Endothelial cell (in vitro differentiated cells): Measurements from ENCODE around the gene ZP4. TPM values are rescaled to one million over a fixed set of nuclear protein-coding genes. Genes with fewer than 3 reads are reported as not detected.

Experiments used
- DNase-seq: peaks from one replicate; pipeline ENCODE4 v3.0.0; 2021; ENCODE audit warnings: low spot score
- H3K27ac Mint-ChIP-seq: one replicate; pipeline ENCODE4 v1.8.0; 2021; ENCODE audit warnings: mixed read lengths, inconsistent platforms; ENCODE audit not compliant: unreplicated experiment
- H3K27me3 Mint-ChIP-seq: one replicate; pipeline ENCODE4 v1.8.0; 2021; ENCODE audit warnings: mild to moderate bottlenecking, moderate library complexity, mixed read lengths, inconsistent platforms; ENCODE audit not compliant: unreplicated experiment
- H3K36me3 Mint-ChIP-seq: one replicate; pipeline ENCODE4 v1.8.0; 2021; ENCODE audit warnings: mild to moderate bottlenecking, low read depth, mixed read lengths, inconsistent platforms; ENCODE audit not compliant: unreplicated experiment
- H3K4me1 Mint-ChIP-seq: one replicate; pipeline ENCODE4 v1.8.0; 2021; ENCODE audit warnings: mild to moderate bottlenecking, mixed read lengths, inconsistent platforms; ENCODE audit not compliant: unreplicated experiment
- H3K4me3 Mint-ChIP-seq: one replicate; pipeline ENCODE4 v1.8.0; 2021; ENCODE audit warnings: mild to moderate bottlenecking, mixed read lengths, inconsistent platforms; ENCODE audit not compliant: unreplicated experiment
- H3K9me3 Mint-ChIP-seq: one replicate; pipeline ENCODE4 v1.8.0; 2021; ENCODE audit warnings: mixed read lengths, inconsistent platforms; ENCODE audit not compliant: unreplicated experiment
- total RNA-seq: library from RNA; stranded (reverse); fragmentation: NEBNext Ultra II Directional; extraction: Animal tissue kit (Norgen Biotek cat#: 25700); gene quantifications from one replicate; pipeline ENCODE4 v1.2.1, GENCODE V29; 2021; ENCODE audit not compliant: unreplicated experiment
- TF ChIP-seq, protein P1 (sequence below): fragments of 200-600 bp; sonication (generic); IDR thresholded peaks from one replicate; pipeline ENCODE4 v1.5.0; 2021; ENCODE audit warnings: antibody characterized with exemption; ENCODE audit not compliant: unreplicated experiment

Gene ZP4
- total RNA-seq, 1 donor from 2014 or later: not detected

DNA sequence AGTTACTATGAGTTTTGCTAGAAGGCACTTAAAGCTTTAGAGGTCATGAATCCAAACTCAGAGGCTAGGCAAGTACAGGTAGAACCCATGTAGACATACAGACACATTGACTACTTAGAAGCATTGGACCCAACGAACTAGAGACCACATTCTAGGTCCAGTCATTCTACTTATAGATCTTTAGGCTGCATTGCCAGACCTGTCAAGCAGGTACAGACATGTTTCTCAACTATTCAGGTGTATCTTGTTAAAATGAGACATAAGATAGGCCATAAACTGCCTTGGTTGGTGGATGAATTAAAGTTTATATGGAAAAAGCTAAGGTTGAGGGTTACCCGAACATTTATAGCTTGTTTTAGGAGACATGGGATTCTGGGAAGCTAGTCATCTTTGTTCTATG lies 6.5 kb downstream of the ZP4 start:
- no peaks in the 10 kb centered on the region for H3K27me3 Mint-ChIP-seq
- no peak for DNase-seq
- H3K4me1 Mint-ChIP-seq: no peaks in the 10 kb centered on the region
- H3K27ac Mint-ChIP-seq: no peak overlapping the region
- no peaks in the 10 kb centered on the region for H3K36me3 Mint-ChIP-seq
- TF ChIP-seq, protein P1, sequence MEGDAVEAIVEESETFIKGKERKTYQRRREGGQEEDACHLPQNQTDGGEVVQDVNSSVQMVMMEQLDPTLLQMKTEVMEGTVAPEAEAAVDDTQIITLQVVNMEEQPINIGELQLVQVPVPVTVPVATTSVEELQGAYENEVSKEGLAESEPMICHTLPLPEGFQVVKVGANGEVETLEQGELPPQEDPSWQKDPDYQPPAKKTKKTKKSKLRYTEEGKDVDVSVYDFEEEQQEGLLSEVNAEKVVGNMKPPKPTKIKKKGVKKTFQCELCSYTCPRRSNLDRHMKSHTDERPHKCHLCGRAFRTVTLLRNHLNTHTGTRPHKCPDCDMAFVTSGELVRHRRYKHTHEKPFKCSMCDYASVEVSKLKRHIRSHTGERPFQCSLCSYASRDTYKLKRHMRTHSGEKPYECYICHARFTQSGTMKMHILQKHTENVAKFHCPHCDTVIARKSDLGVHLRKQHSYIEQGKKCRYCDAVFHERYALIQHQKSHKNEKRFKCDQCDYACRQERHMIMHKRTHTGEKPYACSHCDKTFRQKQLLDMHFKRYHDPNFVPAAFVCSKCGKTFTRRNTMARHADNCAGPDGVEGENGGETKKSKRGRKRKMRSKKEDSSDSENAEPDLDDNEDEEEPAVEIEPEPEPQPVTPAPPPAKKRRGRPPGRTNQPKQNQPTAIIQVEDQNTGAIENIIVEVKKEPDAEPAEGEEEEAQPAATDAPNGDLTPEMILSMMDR: no peak
- no peaks in the 10 kb centered on the region for H3K9me3 Mint-ChIP-seq
- no peak overlapping the region for H3K4me3 Mint-ChIP-seq

DNA sequence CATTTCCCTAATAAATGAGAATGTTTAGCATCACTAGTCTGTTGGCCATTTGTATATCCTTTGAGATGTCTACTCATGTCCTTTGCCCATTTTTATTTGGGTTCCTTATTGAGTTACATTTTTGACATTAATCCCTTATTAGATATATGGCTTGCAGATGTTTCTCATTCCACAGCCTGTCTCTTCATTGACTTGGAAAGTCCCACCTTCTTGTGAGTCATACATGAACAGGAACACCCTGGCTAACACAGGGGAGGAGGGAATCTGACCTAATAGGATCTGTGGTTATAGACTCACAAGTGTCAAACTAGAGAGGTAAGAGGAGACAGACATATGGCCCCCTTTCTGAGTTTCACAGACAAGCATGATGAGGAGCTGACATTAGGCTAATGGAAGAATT lies 11.5 kb downstream of the ZP4 start:
- no peaks in the 10 kb centered on the region for H3K27me3 Mint-ChIP-seq
- TF ChIP-seq, protein P1: no peak
- no peak for DNase-seq

GRCh38 chr1:237878406-237878805 lies 12.3 kb downstream of the ZP4 start:
- DNase-seq: no peak
- TF ChIP-seq, protein P1: no peak
- Mint-ChIP-seq H3K4me3 (no peak overlapping the region), H3K4me1 (no peaks in the 10 kb centered on the region), H3K9me3 (no peaks in the 10 kb centered on the region), H3K36me3 (no peaks in the 10 kb centered on the region), H3K27ac (no peak overlapping the region), H3K27me3 (no peaks in the 10 kb centered on the region)

More for the DNA sequence above, 11.5 kb downstream of the ZP4 start:
- no peaks in the 10 kb centered on the region for H3K4me1 Mint-ChIP-seq
- no peak overlapping the region for H3K4me3 Mint-ChIP-seq
- H3K9me3 Mint-ChIP-seq: no peaks in the 10 kb centered on the region
- no peak overlapping the region for H3K27ac Mint-ChIP-seq
- H3K36me3 Mint-ChIP-seq: no peaks in the 10 kb centered on the region

DNA sequence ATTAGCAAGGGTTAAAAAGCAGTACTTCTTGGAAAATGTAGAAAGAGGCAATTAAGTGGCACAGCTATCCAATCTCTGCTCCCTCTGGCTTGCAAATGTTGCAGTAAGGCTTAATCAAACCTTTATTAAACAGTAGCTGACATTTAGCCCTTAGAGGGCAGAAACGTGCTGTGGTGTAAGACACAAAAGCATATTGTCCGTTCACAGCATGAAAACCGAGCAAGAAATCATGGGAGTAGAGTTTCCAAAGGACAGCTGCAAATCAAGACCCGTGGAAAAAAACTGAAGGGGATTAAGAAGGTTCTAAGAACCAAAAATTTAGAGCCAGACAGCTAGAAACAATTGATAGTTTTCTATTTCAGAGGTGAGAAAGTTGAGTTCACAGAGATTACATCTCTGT lies 13.1 kb downstream of the ZP4 start:
- H3K9me3 Mint-ChIP-seq: no peaks in the 10 kb centered on the region
- no peak overlapping the region for H3K4me3 Mint-ChIP-seq
- H3K4me1 Mint-ChIP-seq: no peaks in the 10 kb centered on the region
- no peak for DNase-seq
- H3K36me3 Mint-ChIP-seq: no peaks in the 10 kb centered on the region
- no peak overlapping the region for H3K27ac Mint-ChIP-seq
- no peaks in the 10 kb centered on the region for H3K27me3 Mint-ChIP-seq
- TF ChIP-seq, protein P1: no peak

- H3K4me1 Mint-ChIP-seq: no peaks in the 10 kb centered on the region
- no peak overlapping the region for H3K4me3 Mint-ChIP-seq
- no peak overlapping the region for H3K27ac Mint-ChIP-seq
- TF ChIP-seq, protein P1: no peak
- DNase-seq: no peak
- H3K36me3 Mint-ChIP-seq: no peaks in the 10 kb centered on the region
- no peaks in the 10 kb centered on the region for H3K9me3 Mint-ChIP-seq
- H3K27me3 Mint-ChIP-seq: no peaks in the 10 kb centered on the region
These were observed 15.4 kb downstream of the ZP4 start for GRCh38 chr1:237875291-237875690.
